Measurements from ENCODE around the gene ALDH1A2.
"Not testable (repeated sequence)": the region's sequence is repeated elsewhere in the genome, so short reads cannot be mapped to it uniquely, and the experiment has no call there.

Gene ALDH1A2

DNA sequence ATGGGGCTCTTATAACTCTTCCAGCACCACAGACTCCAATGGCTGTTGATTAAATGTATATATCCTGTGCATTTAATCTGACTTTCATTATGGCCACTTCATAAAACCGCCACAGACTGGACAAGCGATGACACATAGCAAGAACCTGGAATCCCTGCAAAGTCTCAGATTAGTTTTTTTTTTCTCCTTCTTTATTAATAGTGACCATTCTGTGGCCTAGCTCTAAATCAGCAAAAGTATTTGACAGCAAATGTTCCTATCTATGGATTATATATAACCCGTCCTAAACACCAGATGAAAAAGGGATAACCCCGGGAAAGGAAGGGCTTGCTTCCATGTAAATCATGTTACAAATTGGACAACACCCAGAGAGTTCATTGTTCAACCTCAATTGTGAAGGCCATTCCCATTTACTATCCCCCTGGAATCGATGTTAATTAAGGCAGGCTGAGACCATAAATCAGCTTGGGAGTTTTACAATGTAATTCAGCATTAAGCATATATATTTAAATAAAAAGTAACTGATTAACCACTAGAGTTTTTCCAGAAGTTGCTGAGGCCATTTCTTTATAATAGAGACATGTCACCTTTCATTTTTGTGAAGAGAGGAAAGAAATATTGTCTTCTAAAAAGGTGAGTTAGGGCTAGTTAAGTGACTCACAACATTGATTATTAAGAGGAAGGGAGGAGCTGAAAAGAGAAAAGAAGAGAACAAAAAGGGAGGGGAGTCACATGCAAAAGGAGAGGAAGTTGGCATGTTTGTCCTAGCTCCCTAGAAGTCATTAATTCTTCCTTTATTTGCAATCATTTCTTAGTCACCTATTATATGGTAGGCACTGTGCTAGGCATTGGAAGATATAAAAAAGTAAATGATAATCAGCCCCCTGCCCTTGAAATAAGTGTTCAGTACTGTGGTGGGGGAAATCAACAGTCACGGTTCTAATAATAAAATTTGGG, 26.2 kb downstream of the ALDH1A2 start:
- ATAC-seq (no peak), DNase-seq (ENCODE audit: low spot score in 2 of 2) (no peak)
- H3K27ac Mint-ChIP-seq: no peak overlapping the region
- H3K9me3 Mint-ChIP-seq: no peaks in the 10 kb centered on the region
- H3K36me3 Mint-ChIP-seq: no peaks in the 10 kb centered on the region
- no peaks in the 10 kb centered on the region for H3K4me1 Mint-ChIP-seq
- no peak overlapping the region for H3K4me3 Mint-ChIP-seq

DNA sequence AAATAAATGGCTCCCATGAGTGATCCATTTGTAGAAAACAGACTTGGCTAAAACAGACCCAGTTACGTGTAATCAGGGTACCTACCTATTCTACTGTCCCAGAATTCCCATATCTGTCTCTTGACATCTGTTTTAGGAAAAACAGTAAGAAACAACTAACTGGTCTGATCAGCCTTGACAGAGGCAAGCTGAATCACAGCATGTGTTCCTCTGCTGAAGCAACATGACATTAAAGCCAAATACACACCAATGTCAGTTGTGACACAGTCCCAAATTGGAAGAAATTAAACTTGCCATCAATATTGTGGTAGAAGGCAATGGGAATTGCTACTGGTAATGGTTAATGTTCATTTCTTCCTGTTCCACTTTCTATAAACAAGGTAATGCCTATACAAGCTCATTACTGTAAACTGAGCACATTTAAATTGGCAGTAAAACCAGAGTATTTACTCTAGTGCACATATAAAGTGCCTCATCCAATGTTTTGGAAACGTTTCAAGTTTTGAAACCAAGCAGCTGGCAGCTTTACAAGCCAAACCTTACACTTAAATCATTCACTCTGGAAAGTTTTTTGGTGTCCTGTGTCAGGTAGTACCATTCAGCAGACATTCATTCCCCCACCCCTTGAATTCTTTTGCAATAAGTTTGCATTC, 27.0 kb downstream of the ALDH1A2 start:
- no peak for DNase-seq (ENCODE audit: low spot score in 2 of 2)
- no peaks in the 10 kb centered on the region for H3K4me1 Mint-ChIP-seq
- no peak for ATAC-seq

DNA sequence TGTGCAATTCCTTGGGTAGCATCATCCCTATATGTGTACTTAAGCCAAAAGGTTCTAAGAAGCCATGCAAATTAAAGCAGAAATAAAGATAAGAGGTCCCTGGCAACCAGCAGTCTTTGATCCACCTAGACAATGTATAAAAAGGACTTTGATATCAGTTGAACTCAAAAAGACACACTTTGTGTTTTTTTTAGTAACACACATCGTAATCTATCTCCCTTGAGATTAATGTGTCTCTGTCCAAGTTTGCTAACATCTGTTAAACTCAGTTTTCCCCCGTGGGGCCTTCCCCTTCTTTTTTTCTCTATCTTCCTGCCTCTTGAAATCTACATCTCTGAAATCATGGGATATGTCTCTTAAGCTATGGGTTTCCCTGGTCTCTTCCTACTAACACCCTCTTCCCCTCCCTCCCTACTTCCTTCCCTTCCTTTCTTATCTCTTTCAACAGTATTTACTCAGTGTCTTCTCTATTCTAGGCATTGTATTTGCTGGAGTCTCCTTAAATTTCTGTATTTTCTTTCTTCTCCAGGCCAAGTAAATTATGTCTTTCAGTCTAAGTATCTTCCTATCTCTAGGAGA, 27.7 kb downstream of the ALDH1A2 start:
- Mint-ChIP-seq H3K36me3 (no peaks in the 10 kb centered on the region), H3K4me3 (no peak overlapping the region), H3K27ac (no peak overlapping the region), H3K4me1 (no peaks in the 10 kb centered on the region), H3K9me3 (no peaks in the 10 kb centered on the region)
- ATAC-seq (no peak), DNase-seq (ENCODE audit: low spot score in 2 of 2) (no peak)

More for the DNA sequence above, 27.0 kb downstream of the ALDH1A2 start:
- no peak overlapping the region for H3K27ac Mint-ChIP-seq
- no peak overlapping the region for H3K4me3 Mint-ChIP-seq
- H3K36me3 Mint-ChIP-seq: no peaks in the 10 kb centered on the region
- H3K9me3 Mint-ChIP-seq: no peaks in the 10 kb centered on the region

DNA sequence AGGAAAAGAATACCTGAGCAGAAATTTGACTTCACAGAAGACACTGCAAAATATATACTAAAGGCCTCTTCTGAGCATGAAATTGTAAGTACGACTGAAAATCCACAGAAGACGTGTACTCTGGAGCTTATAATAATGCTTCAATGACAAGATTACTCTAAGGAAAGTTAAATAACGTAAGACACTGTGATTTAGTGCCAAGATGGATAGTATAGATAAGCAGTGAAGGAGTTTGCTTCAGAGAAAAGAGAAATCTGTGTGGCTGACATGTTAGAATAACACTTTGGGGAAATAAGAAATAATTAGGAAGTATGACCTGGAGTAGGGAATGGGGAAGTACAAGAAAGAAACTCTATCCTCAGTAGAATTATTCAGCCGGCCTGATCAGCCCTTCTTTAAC, 28.9 kb downstream of the ALDH1A2 start:
- DNase-seq (ENCODE audit: low spot score in 2 of 2) (no peak), ATAC-seq (no peak)
- no peaks in the 10 kb centered on the region for H3K36me3 Mint-ChIP-seq
- H3K9me3 Mint-ChIP-seq: no peaks in the 10 kb centered on the region
- H3K27ac Mint-ChIP-seq: no peak overlapping the region
- H3K4me1 Mint-ChIP-seq: no peaks in the 10 kb centered on the region
- no peak overlapping the region for H3K4me3 Mint-ChIP-seq

DNA sequence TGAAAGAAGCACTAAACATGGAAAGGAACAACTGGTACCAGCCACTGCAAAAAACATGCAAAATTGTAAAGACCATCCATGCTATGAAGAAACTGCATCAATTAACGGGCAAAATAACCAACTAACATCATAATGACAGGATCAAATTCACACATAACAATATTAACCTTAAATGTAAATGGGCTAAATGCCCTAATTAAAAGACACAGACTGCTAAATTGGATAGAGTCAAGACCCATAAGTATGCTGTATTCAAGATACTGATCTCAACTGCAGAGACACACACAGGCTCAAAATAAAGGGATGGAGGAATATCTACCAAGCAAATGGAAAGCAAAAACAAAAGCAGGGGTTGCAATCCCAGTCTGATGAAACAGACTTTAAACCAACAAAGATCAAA, 37.1 kb downstream of the ALDH1A2 start:
- not testable (repeated sequence) for H3K4me1 Mint-ChIP-seq; H3K36me3 Mint-ChIP-seq; H3K4me3 Mint-ChIP-seq; DNase-seq (ENCODE audit: low spot score in 2 of 2); H3K27ac Mint-ChIP-seq; ATAC-seq
- peaks cover 27% of the 10 kb centered on the region for H3K9me3 Mint-ChIP-seq

DNA sequence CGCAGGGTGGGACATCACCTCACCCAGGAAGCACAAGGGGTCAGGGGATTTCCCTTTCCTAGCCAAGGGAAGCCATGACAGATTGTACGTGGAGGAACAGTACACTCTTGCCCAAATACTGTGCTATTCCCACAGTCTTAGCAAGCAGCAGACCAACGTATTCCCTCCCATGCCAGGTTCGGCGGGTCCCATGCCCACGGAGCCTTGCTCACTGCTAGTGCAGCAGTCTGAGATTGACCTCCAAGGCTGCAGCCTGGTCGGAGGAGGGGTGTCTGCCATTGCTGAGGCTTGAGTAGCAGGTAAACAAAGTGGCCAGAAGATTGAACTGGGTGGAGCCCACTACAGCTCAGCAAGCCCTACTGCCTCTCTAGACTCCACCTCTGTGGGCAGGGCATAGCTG, 39.0 kb downstream of the ALDH1A2 start:
- DNase-seq (ENCODE audit: low spot score in 2 of 2) (no peak), ATAC-seq (no peak)
- H3K36me3 Mint-ChIP-seq: no peaks in the 10 kb centered on the region
- H3K27ac Mint-ChIP-seq: no peak overlapping the region
- no peaks in the 10 kb centered on the region for H3K4me1 Mint-ChIP-seq
- peaks cover 40% of the 10 kb centered on the region for H3K9me3 Mint-ChIP-seq
- H3K4me3 Mint-ChIP-seq: no peak overlapping the region

DNA sequence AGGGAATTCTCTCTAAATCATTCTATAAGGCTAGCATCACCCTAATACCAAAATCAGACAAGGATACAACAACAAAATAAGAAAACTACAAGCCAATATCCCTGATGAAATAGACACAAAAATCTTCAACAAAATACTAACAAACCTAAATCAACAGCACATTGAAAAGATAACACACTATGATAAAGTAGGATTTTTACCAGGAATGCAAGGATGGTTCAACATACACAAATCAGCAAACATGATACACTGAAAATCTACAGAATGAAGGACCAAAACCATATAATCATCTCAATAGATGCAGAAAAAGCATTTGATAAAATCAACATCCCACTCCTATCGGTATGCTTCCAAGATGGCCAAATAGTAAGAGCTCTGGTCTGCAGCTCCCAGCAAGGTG, 39.5 kb downstream of the ALDH1A2 start:
- Mint-ChIP-seq H3K4me1 (no peaks in the 10 kb centered on the region), H3K9me3 (peaks cover 40% of the 10 kb centered on the region), H3K36me3 (no peaks in the 10 kb centered on the region), H3K27ac (no peak overlapping the region), H3K4me3 (no peak overlapping the region)
- no peak for DNase-seq (ENCODE audit: low spot score in 2 of 2)
- ATAC-seq: no peak

DNA sequence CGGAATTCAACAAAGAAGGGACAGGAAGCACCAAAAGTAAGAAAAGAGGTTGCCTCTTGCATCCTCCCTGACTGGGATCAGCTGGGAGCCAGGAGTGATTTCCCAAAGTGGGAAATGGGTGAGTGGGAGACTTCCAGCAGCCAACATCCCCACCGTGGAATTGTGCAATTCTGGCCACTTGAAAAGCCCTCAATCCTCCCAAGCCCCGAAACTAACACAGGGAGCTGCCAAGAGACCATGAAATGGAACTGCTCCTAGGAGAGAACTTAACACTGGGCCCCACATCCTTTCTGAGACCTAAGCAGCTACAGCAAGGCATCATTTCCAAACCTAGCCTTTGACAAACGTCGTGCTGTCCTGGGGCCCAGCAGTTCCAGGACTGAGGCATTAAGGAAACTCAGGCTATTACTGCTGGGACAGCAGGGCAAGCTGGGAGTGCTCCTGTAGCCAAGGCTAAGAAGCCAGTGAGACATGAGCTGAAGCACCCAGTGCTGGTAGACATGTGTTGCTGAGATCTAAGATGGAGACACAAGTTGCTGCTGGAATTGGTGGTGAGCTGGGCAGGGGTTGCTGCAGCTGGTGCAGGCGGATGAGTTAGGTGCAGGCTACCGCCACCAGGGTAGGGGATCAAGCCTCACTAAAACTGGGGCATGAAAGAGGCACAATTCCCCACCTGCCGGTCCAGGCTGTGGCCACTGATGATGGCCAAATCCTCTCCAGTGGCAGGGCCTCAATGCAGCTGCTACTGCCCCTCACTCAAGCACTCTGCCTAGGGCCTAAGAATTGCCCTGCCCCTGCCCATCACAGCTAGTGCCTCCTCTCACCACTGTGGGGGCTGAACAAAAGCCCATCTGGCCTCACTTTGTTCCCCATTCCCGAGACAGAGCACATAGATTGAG, 43.9 kb downstream of the ALDH1A2 start:
- Mint-ChIP-seq H3K36me3 (no peaks in the 10 kb centered on the region), H3K9me3 (peaks cover 29% of the 10 kb centered on the region), H3K4me1 (no peaks in the 10 kb centered on the region), H3K27ac (no peak overlapping the region), H3K4me3 (no peak overlapping the region)
- no peak for ATAC-seq
- DNase-seq (ENCODE audit: low spot score in 2 of 2): no peak

DNA sequence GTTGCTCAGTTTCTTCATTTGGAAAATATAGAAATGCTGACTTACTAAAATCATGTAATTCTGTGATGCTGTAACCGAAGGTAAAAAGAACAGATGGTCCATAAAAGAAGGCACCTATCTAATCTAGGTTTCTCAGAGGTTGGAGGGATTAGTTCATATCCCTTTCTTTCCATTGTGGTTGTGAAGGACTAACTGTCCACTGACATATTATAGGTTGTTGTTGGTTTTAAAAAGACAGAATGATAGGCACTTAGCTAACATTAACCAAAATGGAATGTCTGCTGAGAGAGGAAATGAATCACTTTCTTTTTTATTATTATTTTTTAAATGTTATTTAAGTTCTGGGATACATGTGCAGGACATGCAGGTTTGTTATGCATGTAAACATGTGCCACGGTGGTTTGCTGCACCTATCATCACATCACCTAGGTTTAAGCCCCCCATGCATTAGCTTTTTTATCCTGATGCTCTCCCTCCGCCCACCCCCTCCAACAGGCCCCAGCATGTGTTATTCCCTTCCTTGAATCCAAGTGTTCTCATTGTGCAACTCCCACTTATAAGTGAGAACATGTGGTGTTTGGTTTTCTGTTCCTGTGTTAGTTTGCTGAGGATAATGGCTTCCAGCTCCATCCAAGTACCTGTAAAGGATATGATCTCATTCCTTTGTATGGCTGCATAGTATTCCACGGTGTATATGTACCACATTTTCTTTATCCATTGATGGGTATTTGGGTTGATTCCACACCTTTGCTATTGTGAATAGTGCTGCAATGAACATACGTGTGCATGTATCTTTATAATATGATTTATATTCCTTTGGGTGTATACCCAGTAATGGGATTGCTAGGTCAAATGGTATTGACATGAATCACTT, 45.8 kb downstream of the ALDH1A2 start:
- H3K27ac Mint-ChIP-seq: no peak overlapping the region
- H3K4me1 Mint-ChIP-seq: no peaks in the 10 kb centered on the region
- H3K9me3 Mint-ChIP-seq: peaks cover 14% of the 10 kb centered on the region
- DNase-seq (ENCODE audit: low spot score in 2 of 2) (no peak), ATAC-seq (no peak)
- H3K36me3 Mint-ChIP-seq: no peaks in the 10 kb centered on the region
- no peak overlapping the region for H3K4me3 Mint-ChIP-seq

DNA sequence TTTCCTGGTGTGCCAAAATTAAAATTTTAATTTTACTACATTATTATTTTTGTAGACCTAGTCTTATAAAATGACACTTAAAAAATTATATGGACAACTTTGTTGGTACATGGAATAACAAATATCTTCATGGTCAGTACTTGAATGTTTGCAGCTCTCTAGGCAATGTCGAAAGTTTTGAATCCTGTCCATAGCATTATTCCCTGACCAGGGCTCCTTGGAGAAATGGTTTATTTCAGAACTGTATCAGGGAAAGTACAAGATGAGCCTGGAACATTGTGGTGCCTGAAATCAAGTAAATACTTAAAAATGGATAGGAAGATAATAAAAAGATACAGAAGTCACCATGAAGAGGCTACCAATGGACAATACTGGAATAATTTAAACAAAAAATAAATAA, 47.6 kb downstream of the ALDH1A2 start:
- Mint-ChIP-seq H3K36me3 (no peaks in the 10 kb centered on the region), H3K4me1 (no peaks in the 10 kb centered on the region), H3K9me3 (peaks cover 9% of the 10 kb centered on the region), H3K4me3 (no peak overlapping the region), H3K27ac (no peak overlapping the region)
- ATAC-seq (no peak), DNase-seq (ENCODE audit: low spot score in 2 of 2) (no peak)

DNA sequence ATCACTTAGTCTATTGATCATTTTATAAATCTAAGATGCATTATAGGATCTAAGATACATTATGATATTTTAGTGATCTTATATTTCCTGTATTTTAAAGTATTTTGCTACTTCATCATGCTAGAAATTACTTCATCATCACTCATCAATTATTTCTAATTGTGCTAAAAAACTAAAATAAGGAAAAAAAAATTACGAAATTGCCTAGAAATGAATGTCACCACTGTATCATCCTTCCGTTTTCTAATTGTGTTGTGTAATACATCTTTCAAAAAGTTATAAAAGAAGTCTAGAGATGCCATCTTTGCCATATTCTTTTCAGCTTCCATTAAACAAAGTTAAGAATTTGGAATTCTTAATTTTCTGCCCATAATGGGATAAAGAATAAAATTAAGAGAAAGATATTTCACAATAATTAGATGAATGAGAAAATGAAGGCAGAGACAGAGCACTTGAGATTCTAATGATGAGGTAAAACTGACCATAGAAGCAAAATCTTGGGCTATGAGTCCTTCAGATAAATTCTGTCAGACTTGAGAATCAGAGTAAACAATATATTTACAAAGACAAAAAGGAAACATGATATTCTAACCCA, 48.8 kb downstream of the ALDH1A2 start:
- Mint-ChIP-seq H3K4me3 (no peak overlapping the region), H3K36me3 (no peaks in the 10 kb centered on the region), H3K4me1 (no peaks in the 10 kb centered on the region), H3K27ac (no peak overlapping the region), H3K9me3 (peaks cover 2% of the 10 kb centered on the region)
- DNase-seq (ENCODE audit: low spot score in 2 of 2): no peak
- no peak for ATAC-seq

DNA sequence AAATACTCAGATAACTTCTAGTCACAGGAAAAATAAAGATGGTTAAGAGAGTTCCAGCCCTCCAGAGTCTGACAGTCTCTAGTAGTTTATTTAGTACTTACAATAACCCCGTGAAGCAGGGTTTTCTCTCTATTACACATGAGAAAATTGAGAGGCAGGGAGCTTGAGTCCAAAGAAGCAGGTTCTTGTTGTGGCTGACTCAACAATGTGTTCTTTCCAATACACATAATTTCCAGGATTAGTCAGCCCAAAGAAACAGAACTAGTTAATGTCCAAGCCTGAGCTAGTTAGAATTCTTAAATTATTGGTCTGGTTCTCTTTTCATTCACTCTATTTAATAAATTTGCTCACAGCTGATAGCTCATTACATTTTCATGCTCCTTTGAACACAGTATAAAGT, 49.9 kb downstream of the ALDH1A2 start:
- Mint-ChIP-seq H3K4me1 (no peaks in the 10 kb centered on the region), H3K4me3 (no peak overlapping the region), H3K27ac (no peak overlapping the region), H3K36me3 (no peaks in the 10 kb centered on the region), H3K9me3 (no peaks in the 10 kb centered on the region)
- DNase-seq (ENCODE audit: low spot score in 2 of 2) (no peak), ATAC-seq (no peak)

DNA sequence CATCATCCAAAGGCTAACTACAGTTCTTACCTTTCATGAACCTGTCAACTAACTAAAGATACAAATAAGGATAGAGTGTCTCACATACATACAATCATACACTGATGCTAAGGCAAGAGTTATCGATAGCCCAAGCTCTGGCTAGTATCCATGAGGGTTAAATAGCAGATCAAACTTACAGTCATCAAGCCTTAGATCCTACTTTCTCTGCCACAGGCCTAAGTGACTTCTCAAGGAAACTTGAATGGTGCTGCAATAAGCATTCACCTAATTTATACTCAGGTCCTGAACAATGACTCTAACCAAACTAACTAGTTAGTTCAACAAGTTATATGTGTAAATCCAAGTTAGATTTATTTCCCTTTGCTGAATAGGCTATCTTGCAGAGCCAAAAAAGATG, 51.0 kb downstream of the ALDH1A2 start:
- H3K36me3 Mint-ChIP-seq: no peaks in the 10 kb centered on the region
- ATAC-seq (no peak), DNase-seq (ENCODE audit: low spot score in 2 of 2) (no peak)
- H3K9me3 Mint-ChIP-seq: no peaks in the 10 kb centered on the region
- H3K27ac Mint-ChIP-seq: no peak overlapping the region
- no peaks in the 10 kb centered on the region for H3K4me1 Mint-ChIP-seq
- H3K4me3 Mint-ChIP-seq: no peak overlapping the region

DNA sequence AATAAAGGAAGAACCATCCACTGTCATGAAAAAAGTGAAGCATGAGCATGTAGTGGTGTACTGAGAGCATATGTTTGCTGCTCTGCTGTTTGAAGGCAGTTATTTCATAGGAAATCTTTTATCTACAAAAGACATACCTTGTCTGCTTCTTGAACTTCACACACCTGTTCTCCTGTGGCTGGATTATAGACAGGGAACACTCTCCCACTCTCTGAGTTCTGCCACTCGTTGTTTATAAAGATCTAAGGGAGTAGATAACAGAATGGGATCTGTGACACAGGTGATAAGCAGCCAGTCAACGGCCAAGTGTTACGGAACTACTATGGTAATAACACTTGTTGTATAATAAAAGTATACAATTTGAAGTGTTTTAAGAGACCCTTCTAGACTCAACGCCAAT, 51.5 kb downstream of the ALDH1A2 start:
- H3K4me1 Mint-ChIP-seq: no peaks in the 10 kb centered on the region

More for the DNA sequence above, 51.5 kb downstream of the ALDH1A2 start:
- no peak overlapping the region for H3K4me3 Mint-ChIP-seq
- ATAC-seq (no peak), DNase-seq (ENCODE audit: low spot score in 2 of 2) (no peak)
- no peaks in the 10 kb centered on the region for H3K36me3 Mint-ChIP-seq
- H3K9me3 Mint-ChIP-seq: no peaks in the 10 kb centered on the region
- H3K27ac Mint-ChIP-seq: no peak overlapping the region
